ENCODE data around the gene ENC1.

Gene ENC1

GRCh38 chr5:74630453-74631066, 10.0 kb downstream of the ENC1 start:
- DNase-seq = no peak

- no peak for DNase-seq
Measured at GRCh38 chr5:74629326-74629725, 11.2 kb downstream of the ENC1 start.

- no peak for DNase-seq
Measured at GRCh38 chr5:74628359-74628758, 12.2 kb downstream of the ENC1 start.

- DNase-seq = no peak
Measured at GRCh38 chr5:74627646-74628279, 12.8 kb downstream of the ENC1 start.

GRCh38 chr5:74626386-74627222, 13.9 kb downstream of the ENC1 start:
- DNase-seq = no peak

- no peak for DNase-seq
Measured at GRCh38 chr5:74625742-74626241, 14.7 kb downstream of the ENC1 start.

GRCh38 chr5:74624931-74625505, 15.5 kb downstream of the ENC1 start:
- DNase-seq = no peak

- DNase-seq = no peak
Measured at GRCh38 chr5:74624501-74624900, 16.0 kb downstream of the ENC1 start.

GRCh38 chr5:74623748-74624408, 16.6 kb downstream of the ENC1 start:
- DNase-seq = no peak

GRCh38 chr5:74623006-74623611, 17.4 kb downstream of the ENC1 start:
- DNase-seq = no peak

- no peak for DNase-seq
Measured at GRCh38 chr5:74622122-74622521, 18.4 kb downstream of the ENC1 start.

- DNase-seq = no peak
Measured at GRCh38 chr5:74621492-74621891, 19.0 kb downstream of the ENC1 start.

- no peak for DNase-seq
Measured at GRCh38 chr5:74619308-74619707, 21.2 kb downstream of the ENC1 start.

GRCh38 chr5:74618106-74618505, 22.4 kb downstream of the ENC1 start:
- no peak for DNase-seq

- no peak for DNase-seq
Measured at GRCh38 chr5:74617202-74617601, 23.3 kb downstream of the ENC1 start.

- DNase-seq = no peak
Measured at GRCh38 chr5:74616236-74617146, 24.0 kb downstream of the ENC1 start.

GRCh38 chr5:74613283-74613682, 27.2 kb downstream of the ENC1 start:
- no peak for DNase-seq

GRCh38 chr5:74612045-74612444, 28.5 kb downstream of the ENC1 start:
- DNase-seq = no peak

- DNase-seq = no peak
Measured at GRCh38 chr5:74608736-74609601, 31.6 kb downstream of the ENC1 start.

- DNase-seq = no peak
Measured at GRCh38 chr5:74605759-74606158, 34.8 kb downstream of the ENC1 start.

Measured in NK-92 treated with Interleukin-12 subunit alpha and Interleukin-12 subunit beta, amount 100 ng/mL, for 24 hours (cell line).